Natural killer cell (primary cell): ENCODE data around the gene TIMM10. TPM values are rescaled to one million over a fixed set of nuclear protein-coding genes. Genes with fewer than 3 reads are reported as not detected.

Experiments
- ATAC-seq, 3 donors: fragments of 150-1000 bp in 2 of 3; fragments of 200-7000 bp in 1 of 3; cut with Tn5 transposase; 1 replicate in 1 of 3; 2 replicates in 2 of 3; pipeline ENCODE4 v1.10.0; 2021; ENCODE audit warnings: mild to moderate bottlenecking in 2 of 3, moderate library complexity in 2 of 3
- DNase-seq, 2 donors: peaks; one replicate each; pipeline versions ENCODE4 v3.0.0 to v3.0.0-alpha.2; 2013 to 2021; ENCODE audit warnings: mixed read lengths in 1 of 2
- H3K27ac ChIP-seq: one replicate; pipeline ENCODE4 v1.5.1; 2013; ENCODE audit warnings: mild to moderate bottlenecking, low read length
- H3K27me3 ChIP-seq: one replicate; pipeline ENCODE4 v1.6.1; 2013; ENCODE audit warnings: low read length; ENCODE audit not compliant: control insufficient read depth, insufficient read depth
- H3K36me3 ChIP-seq: one replicate; pipeline ENCODE4 v1.6.1; 2013; ENCODE audit warnings: low read length; ENCODE audit not compliant: control insufficient read depth, insufficient read depth
- H3K4me1 ChIP-seq: one replicate; pipeline ENCODE4 v1.6.1; 2013; ENCODE audit warnings: low read length; ENCODE audit not compliant: control insufficient read depth, insufficient read depth
- H3K4me3 ChIP-seq: one replicate; pipeline ENCODE4 v1.5.1; 2013; ENCODE audit warnings: low read length
- H3K9me3 ChIP-seq: one replicate; pipeline ENCODE4 v1.6.1; 2013; ENCODE audit warnings: low read length; ENCODE audit not compliant: control insufficient read depth, insufficient read depth
- H3K27ac Mint-ChIP-seq, 2 donors: one replicate each; pipeline ENCODE4 v1.8.0; 2022; ENCODE audit warnings: mild to moderate bottlenecking in 2 of 2, mixed read lengths in 2 of 2, moderate library complexity in 1 of 2
- H3K27me3 Mint-ChIP-seq, 2 donors: one replicate each; pipeline ENCODE4 v1.8.0; 2022; ENCODE audit warnings: low read depth in 2 of 2, mixed read lengths in 2 of 2
- H3K36me3 Mint-ChIP-seq: one replicate; pipeline ENCODE4 v1.8.0; 2022; ENCODE audit warnings: mixed read lengths
- H3K4me1 Mint-ChIP-seq, 2 donors: one replicate each; pipeline ENCODE4 v1.8.0; 2022; ENCODE audit warnings: mixed read lengths in 2 of 2
- H3K4me3 Mint-ChIP-seq: one replicate; pipeline ENCODE4 v1.8.0; 2022; ENCODE audit warnings: mild to moderate bottlenecking, moderate library complexity, mixed read lengths
- H3K9me3 Mint-ChIP-seq, 2 donors: one replicate each; pipeline ENCODE4 v1.8.0; 2022; ENCODE audit warnings: mixed read lengths in 2 of 2
- CTCF ChIP-seq: fragments of 200-600 bp; IDR thresholded peaks from one replicate; pipeline ENCODE4 v1.8.0; 2022; ENCODE audit warnings: antibody characterized with exemption
- WGBS: methylation state at CpG from one replicate; pipeline ENCODE4 v1.1.7; 2013; ENCODE audit warnings: missing lambda C conversion rate; ENCODE audit not compliant: insufficient coverage; 5-methylcytosine and 5-hydroxymethylcytosine counted together
- intact Hi-C: fragments of 100-400 bp; cut with micrococcal nuclease; formaldehyde crosslinking; loops from one replicate; pipeline ENCODE4 v1.14.2; 2022
- total RNA-seq, 4 donors: library from RNA; stranded (reverse); fragments of 120-200 nt in 1 of 4; gene quantifications; one replicate each; pipeline versions ENCODE4 v1.2.3 to v1.2.4, GENCODE V29; 2013 to 2022

TIMM10 gene
- total RNA-seq, 3 donors from 2014 or later (not counting 1 experiment from before 2014, with no cell fraction given), result 15.0 to 18.8 (median 17.1) TPM

DNA sequence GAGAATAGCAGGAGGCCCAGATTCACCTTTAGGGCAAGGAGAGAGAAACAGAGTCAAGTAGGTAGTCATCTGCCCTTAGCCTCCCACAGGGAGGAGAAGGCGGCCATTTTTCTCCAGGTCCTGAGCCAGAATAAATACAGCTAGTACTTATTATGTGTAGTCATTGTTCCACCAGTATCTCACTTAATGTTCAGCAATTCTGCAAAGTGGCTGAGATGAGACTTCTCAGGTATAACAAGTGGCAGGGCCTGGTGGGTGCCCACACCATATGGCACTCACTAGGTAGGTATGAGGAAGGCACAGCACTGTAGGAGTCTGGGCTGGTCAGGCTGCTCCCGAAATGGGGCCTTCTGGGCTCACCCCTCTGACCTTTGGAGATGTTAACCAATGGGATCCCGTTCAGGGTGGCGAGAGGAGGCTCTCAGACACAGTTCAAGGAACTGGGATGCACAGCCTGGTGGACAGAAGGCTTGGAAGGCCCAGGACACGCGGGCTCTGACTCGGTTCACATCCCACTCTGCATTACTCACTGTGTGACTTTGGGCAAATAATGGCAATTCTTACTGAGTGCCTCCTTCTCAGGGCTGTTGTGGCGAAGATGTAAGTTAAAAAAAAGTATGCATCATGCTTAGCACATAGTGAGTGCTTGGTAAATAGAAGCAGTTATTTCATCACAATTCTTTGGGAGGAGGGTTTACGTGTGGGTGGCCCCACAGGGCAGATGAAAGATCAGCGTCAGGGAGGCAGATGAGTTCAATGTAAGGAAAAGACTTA is 45.1 kb downstream of the TIMM10 start:
- TF ChIP-seq CTCF, result no peak
- Histone ChIP-seq H3K9me3 (no peaks in the 10 kb centered on the region), H3K4me3 (no peak overlapping the region), H3K27me3 (peaks cover 10% of the 10 kb centered on the region), H3K27ac (no peak overlapping the region), H3K36me3 (peaks cover 22% of the 10 kb centered on the region), H3K4me1 (peaks cover 33% of the 10 kb centered on the region)
- ATAC-seq (peak in 1 of 3 donors; percentile 3), DNase-seq (no peak)
- H3K27me3 Mint-ChIP-seq, result peaks cover 2 to 23% of the 10 kb centered on the region in 2 donors
- H3K9me3 Mint-ChIP-seq, result no peaks in the 10 kb centered on the region
- WGBS, result 95% methylated on average over 9 of the region's 10 CpGs
- no peak overlapping the region for H3K4me3 Mint-ChIP-seq
- intact Hi-C loops, result no loop called here
- H3K27ac Mint-ChIP-seq, result no peak overlapping the region
- no peaks in the 10 kb centered on the region for H3K36me3 Mint-ChIP-seq
- H3K4me1 Mint-ChIP-seq, result peaks cover under 1% of the 10 kb centered on the region in 2 donors

GRCh38 chr11:57484141-57484710 is 46.3 kb downstream of the TIMM10 start:
- WGBS, result 50% methylated on average over 7 of the region's 7 CpGs
- Mint-ChIP-seq H3K36me3 (no peaks in the 10 kb centered on the region), H3K27ac (no peak overlapping the region), H3K4me1 (peaks cover 6 to 11% of the 10 kb centered on the region in 2 donors), H3K27me3 (peaks cover 7 to 26% of the 10 kb centered on the region in 2 donors), H3K9me3 (no peaks in the 10 kb centered on the region), H3K4me3 (no peak overlapping the region)
- no peaks in the 10 kb centered on the region for H3K9me3 ChIP-seq
- no peak overlapping the region for H3K4me3 ChIP-seq
- no peak for ATAC-seq
- peaks cover 16% of the 10 kb centered on the region for H3K36me3 ChIP-seq
- TF ChIP-seq CTCF, result no peak
- no peak for DNase-seq
- peaks cover 33% of the 10 kb centered on the region for H3K4me1 ChIP-seq
- intact Hi-C loops, result loop anchor here (5.0 kb wide), 1 partner anchor 137 kb away; no protein-coding TSS in a partner anchor
- peaks cover 10% of the 10 kb centered on the region for H3K27me3 ChIP-seq
- H3K27ac ChIP-seq, result no peak overlapping the region

GRCh38 chr11:57483562-57483918 is 47.0 kb downstream of the TIMM10 start:
- Mint-ChIP-seq H3K4me1 (peaks cover 6 to 11% of the 10 kb centered on the region in 2 donors), H3K4me3 (no peak overlapping the region), H3K9me3 (no peaks in the 10 kb centered on the region), H3K27ac (no peak overlapping the region), H3K27me3 (peaks cover 7 to 26% of the 10 kb centered on the region in 2 donors), H3K36me3 (no peaks in the 10 kb centered on the region)
- intact Hi-C loops, result loop anchor here (5.0 kb wide), 1 partner anchor 136 kb away; no protein-coding TSS in a partner anchor
- no peak overlapping the region for H3K4me3 ChIP-seq
- DNase-seq (no peak), ATAC-seq (no peak)
- WGBS, result 67% methylated on average over 2 of the region's 3 CpGs
- peaks cover 13% of the 10 kb centered on the region for H3K36me3 ChIP-seq
- no peak for TF ChIP-seq CTCF
- H3K9me3 ChIP-seq, result no peaks in the 10 kb centered on the region
- H3K27me3 ChIP-seq, result peaks cover 10% of the 10 kb centered on the region
- peaks cover 33% of the 10 kb centered on the region for H3K4me1 ChIP-seq
- H3K27ac ChIP-seq, result no peak overlapping the region
